HepG2 (cell line): ENCODE data around the gene HLCS.

Experiments
- HDAC6 ChIP-seq: fragments of 200-600 bp; sonication (generic); IDR thresholded peaks from 2 replicates; pipeline ENCODE4 v1.7.0; 2017; ENCODE audit warnings: mild to moderate bottlenecking, antibody characterized with exemption, low read length, low read depth
- HNF4G ChIP-seq, 2 experiments: sonication (generic) in 1 of 2; formaldehyde crosslinking in 1 of 2; IDR thresholded peaks; 2 replicates each; pipeline versions ENCODE4 v1.4.0 to v1.6.1; 2011 to 2020; ENCODE audit warnings: borderline replicate concordance in 2 of 2, low read depth in 2 of 2, mild to moderate bottlenecking in 2 of 2, low read length in 1 of 2, missing genetic modification reagents in 1 of 2, moderate library complexity in 1 of 2
- HNRNPUL1 ChIP-seq: fragments of 200-400 bp; formaldehyde crosslinking; IDR thresholded peaks from 2 replicates; pipeline ENCODE4 v1.6.1; 2017; ENCODE audit warnings: low read depth, mild to moderate bottlenecking, low read length, moderate library complexity
- YY1 ChIP-seq: IDR thresholded peaks from 2 replicates; pipeline ENCODE4 v1.6.1; 2011; ENCODE audit warnings: low read length, low read depth, moderate library complexity, mild to moderate bottlenecking; ENCODE audit not compliant: insufficient read depth, insufficient replicate concordance
- ZNF432 ChIP-seq: sonication (generic); formaldehyde crosslinking; IDR thresholded peaks from 2 replicates; pipeline ENCODE4 v1.5.0; 2020; ENCODE audit warnings: missing genetic modification reagents, mild to moderate bottlenecking, borderline replicate concordance
- TF ChIP-seq, protein P1 (sequence below): sonication (generic); formaldehyde crosslinking; IDR thresholded peaks from one replicate; pipeline ENCODE4 v1.5.1; 2020; ENCODE audit warnings: mild to moderate bottlenecking, missing genetic modification reagents; ENCODE audit errors: not compliant biosample characterization
- TF ChIP-seq, protein P2 (sequence below): IDR thresholded peaks from 2 replicates; pipeline ENCODE4 v1.6.1; 2016; ENCODE audit warnings: low read depth, borderline replicate concordance

DNA sequence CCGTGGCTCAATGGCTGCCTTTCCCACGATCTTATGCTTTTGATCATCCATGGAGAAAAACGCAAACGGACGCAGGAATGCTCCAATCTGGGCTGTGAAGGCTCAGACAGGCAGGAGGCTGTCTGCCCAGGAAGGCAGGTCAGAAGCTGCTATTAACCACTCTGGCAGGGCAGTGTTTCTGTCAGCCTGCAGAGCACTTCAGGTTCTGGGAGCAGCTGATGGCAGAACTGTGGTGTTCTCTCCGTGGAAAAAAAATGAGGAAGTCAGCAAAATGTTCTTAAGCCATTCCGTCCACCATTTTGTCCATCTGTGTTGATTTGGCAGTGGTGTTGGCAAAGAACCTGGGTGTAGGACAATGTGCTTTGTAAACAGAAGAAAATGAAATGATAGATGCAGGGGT, 175.9 kb downstream of the HLCS start:
- TF ChIP-seq ZNF432 (CRISPR knock-in tag): no peak
- TF ChIP-seq HNF4G (IDR thresholded peaks at IDR 0.05; ENCODE audit: borderline replicate concordance, low read depth, low read length): no peak
- TF ChIP-seq HNF4G (CRISPR knock-in tag; IDR thresholded peaks at IDR 0.05; ENCODE audit: borderline replicate concordance, low read depth): no peak
- no peak for TF ChIP-seq HNRNPUL1
- no peak for TF ChIP-seq HDAC6
- TF ChIP-seq YY1: no peak
- TF ChIP-seq, protein P1, sequence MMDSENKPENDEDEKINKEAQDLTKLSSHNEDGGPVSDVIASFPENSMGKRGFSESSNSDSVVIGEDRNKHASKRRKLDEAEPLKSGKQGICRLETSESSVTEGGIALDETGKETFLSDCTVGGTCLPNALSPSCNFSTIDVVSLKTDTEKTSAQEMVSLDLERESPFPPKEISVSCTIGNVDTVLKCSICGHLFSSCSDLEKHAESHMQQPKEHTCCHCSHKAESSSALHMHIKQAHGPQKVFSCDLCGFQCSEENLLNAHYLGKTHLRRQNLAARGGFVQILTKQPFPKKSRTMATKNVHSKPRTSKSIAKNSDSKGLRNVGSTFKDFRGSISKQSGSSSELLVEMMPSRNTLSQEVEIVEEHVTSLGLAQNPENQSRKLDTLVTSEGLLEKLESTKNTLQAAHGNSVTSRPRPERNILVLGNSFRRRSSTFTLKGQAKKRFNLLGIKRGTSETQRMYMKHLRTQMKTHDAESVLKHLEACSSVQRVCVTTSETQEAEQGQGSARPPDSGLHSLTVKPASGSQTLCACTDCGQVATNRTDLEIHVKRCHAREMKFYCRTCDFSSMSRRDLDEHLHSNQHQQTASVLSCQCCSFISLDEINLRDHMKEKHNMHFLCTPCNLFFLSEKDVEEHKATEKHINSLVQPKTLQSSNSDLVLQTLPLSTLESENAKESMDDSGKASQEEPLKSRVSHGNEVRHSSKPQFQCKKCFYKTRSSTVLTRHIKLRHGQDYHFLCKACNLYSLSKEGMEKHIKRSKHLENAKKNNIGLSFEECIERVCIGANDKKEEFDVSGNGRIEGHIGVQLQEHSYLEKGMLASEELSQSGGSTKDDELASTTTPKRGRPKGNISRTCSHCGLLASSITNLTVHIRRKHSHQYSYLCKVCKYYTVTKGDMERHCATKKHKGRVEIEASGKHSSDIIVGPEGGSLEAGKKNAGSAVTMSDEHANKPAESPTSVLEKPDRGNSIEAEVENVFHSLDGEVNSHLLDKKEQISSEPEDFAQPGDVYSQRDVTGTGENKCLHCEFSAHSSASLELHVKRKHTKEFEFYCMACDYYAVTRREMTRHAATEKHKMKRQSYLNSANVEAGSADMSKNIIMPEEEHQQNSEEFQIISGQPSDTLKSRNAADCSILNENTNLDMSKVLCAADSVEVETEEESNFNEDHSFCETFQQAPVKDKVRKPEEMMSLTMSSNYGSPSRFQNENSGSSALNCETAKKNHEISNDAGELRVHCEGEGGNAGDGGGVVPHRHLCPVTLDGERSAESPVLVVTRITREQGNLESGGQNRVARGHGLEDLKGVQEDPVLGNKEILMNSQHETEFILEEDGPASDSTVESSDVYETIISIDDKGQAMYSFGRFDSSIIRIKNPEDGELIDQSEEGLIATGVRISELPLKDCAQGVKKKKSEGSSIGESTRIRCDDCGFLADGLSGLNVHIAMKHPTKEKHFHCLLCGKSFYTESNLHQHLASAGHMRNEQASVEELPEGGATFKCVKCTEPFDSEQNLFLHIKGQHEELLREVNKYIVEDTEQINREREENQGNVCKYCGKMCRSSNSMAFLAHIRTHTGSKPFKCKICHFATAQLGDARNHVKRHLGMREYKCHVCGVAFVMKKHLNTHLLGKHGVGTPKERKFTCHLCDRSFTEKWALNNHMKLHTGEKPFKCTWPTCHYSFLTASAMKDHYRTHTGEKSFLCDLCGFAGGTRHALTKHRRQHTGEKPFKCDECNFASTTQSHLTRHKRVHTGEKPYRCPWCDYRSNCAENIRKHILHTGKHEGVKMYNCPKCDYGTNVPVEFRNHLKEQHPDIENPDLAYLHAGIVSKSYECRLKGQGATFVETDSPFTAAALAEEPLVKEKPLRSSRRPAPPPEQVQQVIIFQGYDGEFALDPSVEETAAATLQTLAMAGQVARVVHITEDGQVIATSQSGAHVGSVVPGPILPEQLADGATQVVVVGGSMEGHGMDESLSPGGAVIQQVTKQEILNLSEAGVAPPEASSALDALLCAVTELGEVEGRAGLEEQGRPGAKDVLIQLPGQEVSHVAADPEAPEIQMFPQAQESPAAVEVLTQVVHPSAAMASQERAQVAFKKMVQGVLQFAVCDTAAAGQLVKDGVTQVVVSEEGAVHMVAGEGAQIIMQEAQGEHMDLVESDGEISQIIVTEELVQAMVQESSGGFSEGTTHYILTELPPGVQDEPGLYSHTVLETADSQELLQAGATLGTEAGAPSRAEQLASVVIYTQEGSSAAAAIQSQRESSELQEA: no peak
- TF ChIP-seq, protein P2, sequence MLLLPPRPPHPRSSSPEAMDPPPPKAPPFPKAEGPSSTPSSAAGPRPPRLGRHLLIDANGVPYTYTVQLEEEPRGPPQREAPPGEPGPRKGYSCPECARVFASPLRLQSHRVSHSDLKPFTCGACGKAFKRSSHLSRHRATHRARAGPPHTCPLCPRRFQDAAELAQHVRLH: no peak
